Right atrium auricular region (tissue), 2 donors: ENCODE results near the gene PPP1R14C. TPM values are rescaled to one million over a fixed set of nuclear protein-coding genes. Genes with fewer than 3 reads are reported as not detected.

Experiments
- DNase-seq: peaks from one replicate; pipeline ENCODE4 v3.0.0-alpha.2; 2019; ENCODE audit warnings: low spot score
- H3K27ac ChIP-seq, 2 donors: fragments of 200-600 bp; sonication (generic); 1 replicate in 1 of 2; 2 replicates in 1 of 2; pipeline ENCODE4 v1.5.1; 2016 to 2019
- H3K27me3 ChIP-seq, 2 donors: fragments of 200-600 bp; sonication (generic); one replicate each; pipeline versions ENCODE4 v1.5.1 to v1.6.0; 2017 to 2019
- H3K36me3 ChIP-seq: fragments of 200-600 bp; sonication (generic); one replicate; pipeline ENCODE4 v1.5.1; 2016
- H3K4me1 ChIP-seq, 2 donors: fragments of 200-600 bp; sonication (generic); one replicate each; pipeline versions ENCODE4 v1.5.1 to v1.6.0; 2017 to 2019
- H3K4me3 ChIP-seq, 2 donors: fragments of 200-600 bp; sonication (generic); 1 replicate in 1 of 2; 2 replicates in 1 of 2; pipeline ENCODE4 v1.5.1; 2017 to 2019; ENCODE audit warnings: mild to moderate bottlenecking in 1 of 2, moderate library complexity in 1 of 2
- H3K9me3 ChIP-seq, 2 donors: fragments of 200-600 bp; sonication (generic); one replicate each; pipeline ENCODE4 v1.5.1; 2019
- CTCF ChIP-seq, 2 donors: fragments of 200-600 bp; sonication (generic); IDR thresholded peaks; one replicate each; pipeline ENCODE4 v1.5.1; 2019; ENCODE audit warnings: antibody characterized with exemption in 2 of 2
- total RNA-seq, 2 donors: library from RNA; depleted of rRNA; stranded (reverse); fragments of >200 nt; gene quantifications; one replicate each; pipeline ENCODE4 v1.1.0, GENCODE V29; 2016

The PPP1R14C gene
- total RNA-seq, 2 donors from 2014 or later: 85.4 to 130 TPM

- no peaks in the 10 kb centered on the region for H3K36me3 ChIP-seq
- no peaks in the 10 kb centered on the region for H3K4me1 ChIP-seq
- H3K9me3 ChIP-seq: no peaks in the 10 kb centered on the region
- TF ChIP-seq CTCF (IDR thresholded peaks at IDR 0.05): no peak
- no peak for DNase-seq
- H3K4me3 ChIP-seq: no peak overlapping the region
- H3K27ac ChIP-seq: no peak overlapping the region
- H3K27me3 ChIP-seq: no peaks in the 10 kb centered on the region
Observed at GRCh38 chr6:150270330-150271052, 127.6 kb downstream of the PPP1R14C start.

- TF ChIP-seq CTCF (IDR thresholded peaks at IDR 0.05): no peak
- no peak overlapping the region for H3K4me3 ChIP-seq
- no peaks in the 10 kb centered on the region for H3K4me1 ChIP-seq
- no peaks in the 10 kb centered on the region for H3K27me3 ChIP-seq
- DNase-seq: no peak
- no peaks in the 10 kb centered on the region for H3K36me3 ChIP-seq
- no peak overlapping the region for H3K27ac ChIP-seq
- H3K9me3 ChIP-seq: no peaks in the 10 kb centered on the region
Observed at GRCh38 chr6:150271172-150271500, 128.3 kb downstream of the PPP1R14C start.

- Histone ChIP-seq H3K4me1 (no peaks in the 10 kb centered on the region), H3K4me3 (no peak overlapping the region)
Observed at GRCh38 chr6:150271501-150272263, 128.8 kb downstream of the PPP1R14C start.

GRCh38 chr6:150272264-150272975 lies 129.6 kb downstream of the PPP1R14C start:
- no peaks in the 10 kb centered on the region for H3K27me3 ChIP-seq
- no peaks in the 10 kb centered on the region for H3K36me3 ChIP-seq
- no peak overlapping the region for H3K27ac ChIP-seq
- DNase-seq: no peak
- TF ChIP-seq CTCF (IDR thresholded peaks at IDR 0.05): no peak
- H3K4me1 ChIP-seq: no peaks in the 10 kb centered on the region
- no peaks in the 10 kb centered on the region for H3K9me3 ChIP-seq
- no peak overlapping the region for H3K4me3 ChIP-seq

More at GRCh38 chr6:150271501-150272263, 128.8 kb downstream of the PPP1R14C start:
- H3K9me3 ChIP-seq: no peaks in the 10 kb centered on the region
- H3K36me3 ChIP-seq: no peaks in the 10 kb centered on the region
- H3K27ac ChIP-seq: no peak overlapping the region
- no peak for DNase-seq
- no peaks in the 10 kb centered on the region for H3K27me3 ChIP-seq
- TF ChIP-seq CTCF (IDR thresholded peaks at IDR 0.05): no peak

- H3K27me3 ChIP-seq: no peaks in the 10 kb centered on the region
- H3K36me3 ChIP-seq: no peaks in the 10 kb centered on the region
- H3K27ac ChIP-seq: no peak overlapping the region
- H3K9me3 ChIP-seq: no peaks in the 10 kb centered on the region
- H3K4me1 ChIP-seq: no peaks in the 10 kb centered on the region
- no peak for TF ChIP-seq CTCF (IDR thresholded peaks at IDR 0.05)
- no peak overlapping the region for H3K4me3 ChIP-seq
- no peak for DNase-seq
Observed at GRCh38 chr6:150272976-150273315, 130.1 kb downstream of the PPP1R14C start.
